Astrocyte (in vitro differentiated cells and primary cell): ENCODE data around the gene SLC38A1.

ENCODE experiments used
- EZH2 ChIP-seq: IDR thresholded peaks from 2 replicates; pipeline ENCODE4 v1.6.1; 2012; ENCODE audit warnings: mild to moderate bottlenecking, low read length, inconsistent platforms; ENCODE audit not compliant: insufficient read depth
- TF ChIP-seq, protein P1 (sequence below): IDR thresholded peaks from 2 replicates; pipeline ENCODE4 v1.5.1; 2011; ENCODE audit warnings: low read depth, mild to moderate bottlenecking, inconsistent platforms, low read length, moderate library complexity; ENCODE audit not compliant: insufficient read depth

DNA sequence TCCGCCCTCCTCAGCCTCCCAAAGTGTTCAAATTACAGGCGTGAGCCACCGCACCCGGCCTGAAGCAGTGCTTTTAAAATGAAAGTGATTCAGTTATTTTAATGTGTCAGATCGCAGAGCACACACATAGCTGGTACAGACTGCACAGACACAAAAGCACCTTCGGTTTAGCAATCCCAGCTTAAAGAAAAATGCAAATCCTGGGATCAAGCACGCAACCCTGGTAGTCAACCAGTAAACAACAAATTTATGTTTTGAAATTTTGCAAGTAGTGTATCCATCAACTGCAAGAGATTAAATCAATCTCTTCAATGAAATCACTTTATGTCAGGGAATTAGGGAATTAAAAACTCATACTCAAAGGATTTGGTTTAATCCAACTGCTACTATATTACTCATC lies 28.4 kb downstream of the SLC38A1 start:
- TF ChIP-seq, protein P1, sequence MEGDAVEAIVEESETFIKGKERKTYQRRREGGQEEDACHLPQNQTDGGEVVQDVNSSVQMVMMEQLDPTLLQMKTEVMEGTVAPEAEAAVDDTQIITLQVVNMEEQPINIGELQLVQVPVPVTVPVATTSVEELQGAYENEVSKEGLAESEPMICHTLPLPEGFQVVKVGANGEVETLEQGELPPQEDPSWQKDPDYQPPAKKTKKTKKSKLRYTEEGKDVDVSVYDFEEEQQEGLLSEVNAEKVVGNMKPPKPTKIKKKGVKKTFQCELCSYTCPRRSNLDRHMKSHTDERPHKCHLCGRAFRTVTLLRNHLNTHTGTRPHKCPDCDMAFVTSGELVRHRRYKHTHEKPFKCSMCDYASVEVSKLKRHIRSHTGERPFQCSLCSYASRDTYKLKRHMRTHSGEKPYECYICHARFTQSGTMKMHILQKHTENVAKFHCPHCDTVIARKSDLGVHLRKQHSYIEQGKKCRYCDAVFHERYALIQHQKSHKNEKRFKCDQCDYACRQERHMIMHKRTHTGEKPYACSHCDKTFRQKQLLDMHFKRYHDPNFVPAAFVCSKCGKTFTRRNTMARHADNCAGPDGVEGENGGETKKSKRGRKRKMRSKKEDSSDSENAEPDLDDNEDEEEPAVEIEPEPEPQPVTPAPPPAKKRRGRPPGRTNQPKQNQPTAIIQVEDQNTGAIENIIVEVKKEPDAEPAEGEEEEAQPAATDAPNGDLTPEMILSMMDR: no peak
- no peak for TF ChIP-seq EZH2
